Measurements from ENCODE around the gene CETN3.

DNA sequence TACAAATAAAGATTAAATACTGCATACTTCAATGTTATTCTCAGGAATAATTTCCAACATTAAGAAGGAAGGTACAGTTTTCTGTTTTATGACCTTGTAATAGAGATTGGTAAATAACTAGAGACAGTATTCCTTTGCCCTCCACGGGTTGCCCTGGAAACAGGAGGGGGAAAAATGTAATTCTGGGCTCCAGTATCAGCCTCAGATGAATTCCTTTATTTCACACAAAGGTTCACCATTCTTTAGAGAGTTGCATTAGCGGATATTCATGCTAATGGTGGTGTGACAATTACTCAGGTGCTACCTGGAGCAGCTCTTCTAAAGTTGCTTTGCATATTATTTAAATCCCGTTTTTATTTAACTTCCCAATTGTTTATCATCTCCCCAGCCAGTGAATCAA is 42.6 kb downstream of the CETN3 start:
- no peak for TF ChIP-seq SP1 (CRISPR knock-in tag; conservative IDR thresholded peaks at IDR 0.05)
- TF ChIP-seq, protein P1, sequence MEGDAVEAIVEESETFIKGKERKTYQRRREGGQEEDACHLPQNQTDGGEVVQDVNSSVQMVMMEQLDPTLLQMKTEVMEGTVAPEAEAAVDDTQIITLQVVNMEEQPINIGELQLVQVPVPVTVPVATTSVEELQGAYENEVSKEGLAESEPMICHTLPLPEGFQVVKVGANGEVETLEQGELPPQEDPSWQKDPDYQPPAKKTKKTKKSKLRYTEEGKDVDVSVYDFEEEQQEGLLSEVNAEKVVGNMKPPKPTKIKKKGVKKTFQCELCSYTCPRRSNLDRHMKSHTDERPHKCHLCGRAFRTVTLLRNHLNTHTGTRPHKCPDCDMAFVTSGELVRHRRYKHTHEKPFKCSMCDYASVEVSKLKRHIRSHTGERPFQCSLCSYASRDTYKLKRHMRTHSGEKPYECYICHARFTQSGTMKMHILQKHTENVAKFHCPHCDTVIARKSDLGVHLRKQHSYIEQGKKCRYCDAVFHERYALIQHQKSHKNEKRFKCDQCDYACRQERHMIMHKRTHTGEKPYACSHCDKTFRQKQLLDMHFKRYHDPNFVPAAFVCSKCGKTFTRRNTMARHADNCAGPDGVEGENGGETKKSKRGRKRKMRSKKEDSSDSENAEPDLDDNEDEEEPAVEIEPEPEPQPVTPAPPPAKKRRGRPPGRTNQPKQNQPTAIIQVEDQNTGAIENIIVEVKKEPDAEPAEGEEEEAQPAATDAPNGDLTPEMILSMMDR (IDR thresholded peaks at IDR 0.05) = no peak
- TF ChIP-seq, protein P2, sequence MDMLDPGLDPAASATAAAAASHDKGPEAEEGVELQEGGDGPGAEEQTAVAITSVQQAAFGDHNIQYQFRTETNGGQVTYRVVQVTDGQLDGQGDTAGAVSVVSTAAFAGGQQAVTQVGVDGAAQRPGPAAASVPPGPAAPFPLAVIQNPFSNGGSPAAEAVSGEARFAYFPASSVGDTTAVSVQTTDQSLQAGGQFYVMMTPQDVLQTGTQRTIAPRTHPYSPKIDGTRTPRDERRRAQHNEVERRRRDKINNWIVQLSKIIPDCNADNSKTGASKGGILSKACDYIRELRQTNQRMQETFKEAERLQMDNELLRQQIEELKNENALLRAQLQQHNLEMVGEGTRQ (CRISPR knock-in tag; IDR thresholded peaks at IDR 0.05) = no peak
- TF ChIP-seq, protein P3, sequence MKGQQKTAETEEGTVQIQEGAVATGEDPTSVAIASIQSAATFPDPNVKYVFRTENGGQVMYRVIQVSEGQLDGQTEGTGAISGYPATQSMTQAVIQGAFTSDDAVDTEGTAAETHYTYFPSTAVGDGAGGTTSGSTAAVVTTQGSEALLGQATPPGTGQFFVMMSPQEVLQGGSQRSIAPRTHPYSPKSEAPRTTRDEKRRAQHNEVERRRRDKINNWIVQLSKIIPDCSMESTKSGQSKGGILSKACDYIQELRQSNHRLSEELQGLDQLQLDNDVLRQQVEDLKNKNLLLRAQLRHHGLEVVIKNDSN (CRISPR knock-in tag; IDR thresholded peaks at IDR 0.05) = no peak

Measured in WTC11 (cell line).